HG03469 (cell line): ENCODE measurements around the gene ZSCAN23.
"Not testable (repeated sequence)": the region's sequence is repeated elsewhere in the genome, so short reads cannot be mapped to it uniquely, and the experiment has no call there.

Experiments
- ATAC-seq: cut with Tn5 transposase; IDR thresholded peaks from one replicate; pipeline ENCODE4 v1.9.1; 2021; ENCODE audit warnings: mild to moderate bottlenecking, moderate library complexity, moderate number of reproducible peaks; ENCODE audit not compliant: unreplicated experiment

Gene ZSCAN23

DNA sequence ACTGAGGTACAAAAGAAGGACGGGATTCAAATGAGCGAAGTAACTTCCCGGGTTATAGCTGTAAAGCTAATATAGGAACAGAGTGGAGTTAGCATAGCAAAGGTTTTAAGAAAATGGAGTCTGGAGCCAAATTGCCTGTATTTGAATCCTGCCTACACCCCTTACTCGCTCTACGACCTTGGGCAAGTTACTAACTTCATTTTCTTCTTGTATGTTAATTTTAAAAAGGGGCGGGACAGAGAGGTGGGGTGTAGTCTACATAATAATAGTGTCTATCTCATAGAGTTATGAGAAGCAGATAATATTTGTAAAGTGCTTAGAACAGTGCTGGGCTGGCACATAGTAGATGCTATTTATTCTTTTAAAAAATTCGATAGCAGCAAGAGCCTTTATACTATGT lies 705 bp downstream of the ZSCAN23 start:
- no peak for ATAC-seq

- ATAC-seq: no peak
Measured at GRCh38 chr6:28436404-28436803, 6.9 kb downstream of the ZSCAN23 start.

- no peak for ATAC-seq
Measured at GRCh38 chr6:28433119-28433518, 10.2 kb downstream of the ZSCAN23 start.

GRCh38 chr6:28429781-28430180 lies 13.5 kb downstream of the ZSCAN23 start:
- no peak for ATAC-seq

DNA sequence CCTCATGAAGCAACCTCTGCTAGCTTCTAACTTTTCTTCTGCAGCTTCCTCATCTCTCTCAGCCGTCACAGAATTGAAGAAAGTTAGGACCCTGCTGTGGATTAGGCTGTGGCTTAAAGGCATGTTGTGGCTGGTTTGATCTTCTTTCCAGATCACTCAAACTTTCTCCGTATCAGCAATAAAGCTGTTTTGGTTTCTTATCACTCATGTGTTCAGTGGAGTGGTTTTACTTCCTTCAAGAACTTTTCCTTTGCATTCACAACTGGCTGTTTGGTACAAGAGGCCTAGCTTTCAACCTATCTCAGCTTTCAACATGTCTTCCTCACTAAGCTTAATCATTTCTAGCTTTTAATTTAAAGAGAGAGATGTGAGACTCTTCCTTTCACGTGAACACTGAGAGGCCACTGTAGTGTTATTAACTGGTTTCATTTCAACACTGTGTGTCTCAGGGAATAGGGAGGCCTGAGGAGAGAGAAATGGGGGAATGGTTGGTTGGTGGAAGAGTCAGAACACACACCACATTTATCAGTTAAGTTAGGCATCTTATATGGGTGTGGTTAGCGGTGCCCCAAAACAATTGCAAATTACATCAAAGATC lies 17.2 kb downstream of the ZSCAN23 start:
- ATAC-seq: no peak

DNA sequence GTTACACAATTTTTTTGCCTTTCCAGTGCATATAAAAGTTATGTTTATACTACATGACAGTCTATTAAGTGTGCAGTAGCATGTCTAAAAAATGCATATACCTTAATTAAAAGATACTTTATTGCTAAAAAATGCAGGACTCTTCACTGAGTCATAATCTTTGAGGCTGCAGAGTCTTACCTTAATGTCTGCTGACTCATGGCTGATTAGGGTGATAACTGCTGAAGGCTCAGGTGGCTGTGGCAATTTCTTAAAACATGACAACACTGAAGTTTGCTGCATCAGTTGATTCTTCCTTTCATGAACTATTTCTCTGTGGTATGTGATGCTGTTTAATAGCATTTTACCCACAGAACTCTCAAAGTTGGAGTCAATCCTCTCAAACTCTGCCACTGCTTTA lies 19.1 kb downstream of the ZSCAN23 start:
- ATAC-seq: no peak

- no peak for ATAC-seq
Measured at GRCh38 chr6:28423546-28423945, 19.7 kb downstream of the ZSCAN23 start.

DNA sequence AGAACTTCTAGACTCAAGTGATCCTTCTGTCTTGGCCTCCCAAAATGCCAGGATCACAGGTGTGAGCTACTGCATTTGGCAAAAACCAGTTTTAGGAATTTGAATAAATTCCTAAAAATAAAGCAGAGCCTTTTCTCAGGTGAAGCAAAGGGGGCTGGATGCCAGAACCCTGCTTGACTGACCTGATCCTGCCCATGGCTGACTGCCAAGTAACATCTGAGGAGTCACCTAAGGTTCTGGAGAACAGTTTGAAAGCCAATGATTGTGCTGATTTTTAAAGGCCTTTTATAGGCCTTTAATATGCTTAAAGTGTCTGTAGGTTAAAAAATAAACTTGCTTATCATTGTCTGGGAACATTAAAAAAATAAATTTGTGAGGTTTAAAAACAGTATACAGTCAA lies 29.6 kb downstream of the ZSCAN23 start:
- no peak for ATAC-seq

DNA sequence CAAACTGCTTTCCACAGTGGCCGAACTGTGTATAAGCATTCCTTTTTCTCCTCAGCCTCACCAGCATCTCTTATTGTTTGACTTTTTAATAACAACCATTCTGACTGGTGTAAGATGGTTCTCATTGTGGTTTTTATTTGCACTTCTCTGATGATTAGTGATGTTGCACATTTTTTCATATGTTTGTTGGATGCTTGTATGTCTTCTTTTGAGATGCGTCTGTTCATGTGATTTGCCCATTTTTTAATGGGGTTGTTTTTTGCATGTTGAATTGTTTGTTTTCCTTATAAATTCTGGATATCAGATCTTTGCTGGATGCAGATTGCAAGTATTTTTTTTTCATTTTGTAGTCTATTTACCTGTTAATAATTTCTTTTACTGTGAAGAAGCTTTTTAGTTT lies 32.5 kb downstream of the ZSCAN23 start:
- ATAC-seq: no peak

DNA sequence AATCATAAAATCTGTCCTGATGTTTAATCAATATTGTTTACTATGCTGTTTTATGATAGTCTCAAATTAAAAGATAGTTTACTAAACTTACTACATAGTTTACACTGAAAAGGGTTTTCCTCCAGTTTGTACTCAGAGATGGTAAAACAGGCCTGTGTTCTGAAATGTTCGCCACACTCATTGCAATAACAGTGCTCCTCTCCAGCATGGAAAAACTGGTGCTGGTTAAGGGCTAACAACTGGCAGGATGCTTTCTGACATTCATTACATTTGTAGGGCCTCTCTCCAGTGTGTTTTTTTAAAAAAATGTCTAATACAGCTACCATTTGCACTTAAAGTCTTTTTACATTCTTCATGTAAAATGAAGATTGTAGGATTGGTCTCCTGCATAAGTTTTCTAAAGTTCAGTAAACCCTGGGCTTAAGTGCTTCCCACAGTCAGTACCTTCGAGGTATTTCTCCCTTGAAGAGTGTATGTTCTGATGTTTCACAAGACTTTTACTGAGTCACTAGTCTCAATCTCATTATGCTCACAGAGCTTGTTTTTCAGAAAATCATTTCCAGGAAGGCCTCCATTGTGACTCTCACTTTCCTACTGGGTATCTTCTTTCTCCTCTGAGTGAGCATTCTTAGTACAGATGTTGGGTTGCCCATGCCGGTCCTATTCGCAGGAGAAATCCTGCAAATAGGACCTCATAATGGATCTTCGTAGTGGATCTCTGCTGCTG lies 35.1 kb downstream of the ZSCAN23 start:
- ATAC-seq: no peak

GRCh38 chr6:28407401-28407800 lies 35.9 kb downstream of the ZSCAN23 start:
- ATAC-seq: no peak

DNA sequence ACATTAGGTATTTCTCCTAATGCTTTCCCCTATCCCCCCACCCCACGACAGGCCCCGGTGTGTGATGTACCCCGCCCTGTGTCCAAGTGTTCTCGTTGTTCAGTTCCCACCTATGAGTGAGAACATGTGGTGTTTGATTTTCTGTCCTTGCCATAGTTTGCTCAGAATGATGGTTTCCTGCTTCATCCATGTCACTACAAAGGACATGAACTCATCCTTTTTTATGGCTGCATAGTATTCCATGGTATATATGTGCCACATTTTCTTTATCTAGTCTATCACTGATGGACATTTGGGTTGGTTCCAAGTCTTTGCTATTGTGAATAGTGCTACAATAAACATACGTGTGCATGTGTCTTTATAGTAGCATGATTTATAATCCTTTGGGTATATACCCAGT lies 39.4 kb downstream of the ZSCAN23 start:
- not testable (repeated sequence) for ATAC-seq

- ATAC-seq: no peak
Measured at GRCh38 chr6:28402197-28402596, 41.1 kb downstream of the ZSCAN23 start.

DNA sequence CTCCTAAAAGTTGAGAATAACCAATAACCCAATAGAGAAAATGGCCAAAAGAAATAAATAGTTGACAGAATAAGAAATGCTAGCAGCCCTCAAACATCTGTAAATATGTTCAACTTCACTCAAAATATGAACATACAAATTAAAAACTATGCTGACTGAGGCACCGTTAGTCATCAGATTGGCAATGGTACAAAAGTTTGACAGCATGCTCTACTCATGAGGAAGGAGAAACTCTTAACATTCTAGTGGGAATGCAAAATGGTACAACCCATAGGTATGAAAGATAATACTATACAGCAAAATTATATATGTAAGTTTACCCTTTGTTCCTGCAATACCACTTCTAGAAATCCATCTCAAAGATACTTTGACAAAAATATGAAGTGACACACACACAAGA lies 42.1 kb downstream of the ZSCAN23 start:
- ATAC-seq: no peak

GRCh38 chr6:28400122-28400451 lies 43.2 kb downstream of the ZSCAN23 start:
- ATAC-seq: no peak

DNA sequence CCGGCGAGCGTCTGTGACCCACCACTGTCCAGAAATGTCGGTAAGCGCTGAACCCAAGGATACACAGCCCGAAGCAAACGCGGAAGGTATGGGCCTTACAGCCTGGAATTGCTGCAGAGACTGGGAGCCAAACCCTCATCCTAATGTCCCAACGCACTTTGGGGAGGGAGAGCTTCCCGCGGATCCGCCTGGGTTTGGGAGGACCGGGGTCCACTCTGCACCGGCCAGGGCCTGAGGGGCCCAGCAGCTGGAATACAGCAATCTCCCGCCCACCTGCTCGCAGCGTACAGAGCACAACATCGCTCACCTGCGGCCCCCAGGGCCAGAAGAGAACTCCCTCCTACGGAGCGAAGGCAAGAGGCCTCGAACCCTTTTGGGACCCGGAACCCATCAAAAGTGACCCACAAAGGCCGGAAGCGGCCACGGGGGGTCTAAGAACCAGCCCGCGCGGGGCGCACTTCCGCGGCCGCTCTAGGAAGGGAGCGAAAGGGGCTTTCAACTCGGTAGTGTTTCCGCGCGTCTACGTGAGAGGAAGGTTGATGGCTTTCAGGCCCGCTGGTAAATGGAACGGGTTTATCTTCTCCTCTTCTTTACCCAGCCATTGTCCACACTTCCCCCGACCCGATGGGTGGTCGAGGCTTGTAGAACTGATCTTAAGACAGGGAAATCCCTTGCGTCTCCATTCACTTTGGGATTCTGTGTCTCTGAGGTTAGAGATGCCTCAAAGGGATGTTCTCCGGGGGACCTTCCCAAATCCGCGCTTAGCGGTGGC lies 43.8 kb downstream of the ZSCAN23 start, which contains the start of gene ZSCAN12:
TSS of gene ZSCAN12 (minus strand) at position 398 of the 772 bp plus-strand sequence. CDS start 1,342 bp downstream, outside the sequence.
- peak; percentile 55 for ATAC-seq

DNA sequence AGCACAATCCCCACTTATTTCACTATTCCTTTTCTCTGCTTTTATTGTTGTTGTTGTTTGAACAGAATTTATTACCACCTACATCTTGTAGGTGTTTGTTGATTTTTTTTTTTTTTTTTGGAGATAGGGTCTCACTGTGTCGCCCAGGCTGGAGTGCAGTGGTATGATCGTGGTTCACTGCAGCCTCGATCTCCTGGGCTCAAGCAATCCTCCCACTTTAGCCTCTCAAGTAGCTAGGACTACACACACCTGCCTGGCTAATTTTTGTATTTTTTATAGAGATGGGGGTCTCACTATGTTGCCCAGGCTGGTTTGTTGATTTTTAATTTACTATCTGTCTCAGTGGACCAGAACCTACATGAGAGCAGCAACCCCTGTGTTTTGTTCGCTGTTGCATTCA lies 47.4 kb downstream of the ZSCAN23 start:
- no peak for ATAC-seq

DNA sequence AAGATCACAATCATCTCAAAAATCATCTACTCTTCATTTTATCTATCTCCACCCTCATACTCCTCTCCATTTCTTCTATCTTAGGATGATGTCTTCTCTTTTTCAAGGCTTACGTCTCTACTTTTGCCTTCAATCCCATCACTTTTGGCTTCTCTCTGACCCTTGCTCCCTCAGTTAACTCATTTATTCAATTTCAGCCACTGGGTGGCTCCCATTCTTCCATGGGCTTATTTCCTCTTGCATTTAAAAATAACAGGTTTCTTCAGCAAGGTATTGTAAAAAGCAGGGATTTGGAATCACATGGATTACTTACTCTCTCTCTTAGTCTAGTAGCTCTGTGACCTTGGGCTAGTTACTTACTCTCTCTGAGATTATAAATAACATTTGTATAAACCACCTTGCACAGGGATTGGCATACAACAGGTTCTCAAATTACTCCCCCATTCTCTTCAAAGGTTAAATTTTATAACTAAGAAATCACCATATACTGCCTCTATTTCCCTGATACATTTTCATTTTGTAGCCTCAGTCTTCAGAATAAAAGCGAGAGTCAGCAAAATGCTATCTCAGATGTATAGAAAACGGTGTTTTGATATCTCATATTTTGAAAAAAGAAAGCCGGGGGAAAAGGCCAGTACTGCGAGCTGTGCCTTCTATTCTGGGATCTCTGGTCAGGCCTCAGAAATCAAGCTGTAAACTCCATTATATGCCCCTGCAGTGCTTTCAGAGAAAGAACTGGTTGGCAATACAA lies 49.2 kb downstream of the ZSCAN23 start:
- no peak for ATAC-seq

- ATAC-seq: no peak
Measured at GRCh38 chr6:28390688-28391087, 52.6 kb downstream of the ZSCAN23 start.

DNA sequence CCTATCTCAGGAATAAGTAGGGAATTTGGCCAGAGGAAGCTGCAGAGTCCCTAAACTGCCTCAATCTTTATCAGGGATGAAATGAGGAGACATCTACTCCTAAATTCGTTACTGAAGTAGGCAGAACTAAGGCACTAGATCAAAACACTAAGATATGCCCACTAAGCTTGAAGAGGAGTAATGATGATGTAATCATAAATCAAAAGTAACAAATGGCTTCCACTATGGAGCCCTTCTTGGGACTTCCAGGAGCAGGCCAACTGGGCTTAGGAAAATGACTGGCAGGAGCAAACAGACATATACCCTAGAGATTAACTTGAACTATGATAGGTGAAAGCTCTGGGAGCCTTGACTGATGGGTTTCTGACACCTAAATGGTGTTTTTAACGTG lies 59.2 kb downstream of the ZSCAN23 start:
- no peak for ATAC-seq
